Vagina (tissue), 2 donors: ENCODE results near the gene MAB21L4.

Source experiments
- POLR2A ChIP-seq, 2 donors: fragments of 450-650 bp; IDR thresholded peaks; one replicate each; pipeline ENCODE4 v1.6.1; 2017; ENCODE audit warnings: antibody characterized with exemption in 2 of 2, mild to moderate bottlenecking in 2 of 2, moderate library complexity in 2 of 2
- TF ChIP-seq, protein P1 (sequence below), 3 experiments: fragments of 450-650 bp in 2 of 3; fragments of 200-600 bp in 1 of 3; sonication (generic) in 1 of 3; IDR thresholded peaks; one replicate each; pipeline ENCODE4 v1.5.1; 2017 to 2019; ENCODE audit warnings: antibody characterized with exemption in 3 of 3, mild to moderate bottlenecking in 2 of 3, moderate library complexity in 2 of 3

GRCh38 chr2:240917684-240918257 lies 21.8 kb upstream of the MAB21L4 start:
- TF ChIP-seq, protein P1, sequence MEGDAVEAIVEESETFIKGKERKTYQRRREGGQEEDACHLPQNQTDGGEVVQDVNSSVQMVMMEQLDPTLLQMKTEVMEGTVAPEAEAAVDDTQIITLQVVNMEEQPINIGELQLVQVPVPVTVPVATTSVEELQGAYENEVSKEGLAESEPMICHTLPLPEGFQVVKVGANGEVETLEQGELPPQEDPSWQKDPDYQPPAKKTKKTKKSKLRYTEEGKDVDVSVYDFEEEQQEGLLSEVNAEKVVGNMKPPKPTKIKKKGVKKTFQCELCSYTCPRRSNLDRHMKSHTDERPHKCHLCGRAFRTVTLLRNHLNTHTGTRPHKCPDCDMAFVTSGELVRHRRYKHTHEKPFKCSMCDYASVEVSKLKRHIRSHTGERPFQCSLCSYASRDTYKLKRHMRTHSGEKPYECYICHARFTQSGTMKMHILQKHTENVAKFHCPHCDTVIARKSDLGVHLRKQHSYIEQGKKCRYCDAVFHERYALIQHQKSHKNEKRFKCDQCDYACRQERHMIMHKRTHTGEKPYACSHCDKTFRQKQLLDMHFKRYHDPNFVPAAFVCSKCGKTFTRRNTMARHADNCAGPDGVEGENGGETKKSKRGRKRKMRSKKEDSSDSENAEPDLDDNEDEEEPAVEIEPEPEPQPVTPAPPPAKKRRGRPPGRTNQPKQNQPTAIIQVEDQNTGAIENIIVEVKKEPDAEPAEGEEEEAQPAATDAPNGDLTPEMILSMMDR (IDR thresholded peaks at IDR 0.05): no peak
- no peak for TF ChIP-seq POLR2A (IDR thresholded peaks at IDR 0.05)
